HUES6 (cell line): ENCODE data around the gene LRRC26.

ENCODE experiments used
- H3K27ac ChIP-seq: 2 replicates; pipeline ENCODE4 v1.7.0; 2013; ENCODE audit warnings: low read depth, mild to moderate bottlenecking, low read length, inconsistent platforms
- H3K27me3 ChIP-seq: 2 replicates; pipeline ENCODE4 v1.6.1; 2013; ENCODE audit warnings: low read length; ENCODE audit not compliant: control insufficient read depth, insufficient read depth
- H3K36me3 ChIP-seq: 2 replicates; pipeline ENCODE4 v1.6.1; 2013; ENCODE audit warnings: low read length; ENCODE audit not compliant: control insufficient read depth, insufficient read depth
- H3K4me1 ChIP-seq: 2 replicates; pipeline ENCODE4 v1.6.1; 2013; ENCODE audit warnings: low read length; ENCODE audit not compliant: control insufficient read depth, insufficient read depth
- H3K4me3 ChIP-seq: 2 replicates; pipeline ENCODE4 v1.5.1; 2013; ENCODE audit warnings: low read depth, low read length
- H3K9ac ChIP-seq: one replicate; pipeline ENCODE4 v1.6.1; 2013; ENCODE audit warnings: mild to moderate bottlenecking, low read length
- H3K9me3 ChIP-seq: 2 replicates; pipeline ENCODE4 v1.6.1; 2013; ENCODE audit warnings: low read depth, low read length; ENCODE audit not compliant: control insufficient read depth, insufficient read depth

Gene LRRC26

GRCh38 chr9:137198051-137198901, 28.4 kb upstream of the LRRC26 start:
- Histone ChIP-seq H3K27ac (no peak overlapping the region), H3K9me3 (no peaks in the 10 kb centered on the region), H3K9ac (no peak overlapping the region), H3K36me3 (no peaks in the 10 kb centered on the region), H3K27me3 (no peaks in the 10 kb centered on the region), H3K4me1 (peaks cover 30% of the 10 kb centered on the region), H3K4me3 (peak overlapping the region; percentile 50)

- H3K4me1 ChIP-seq = peaks cover 30% of the 10 kb centered on the region
- H3K4me3 ChIP-seq = no peak overlapping the region
- H3K36me3 ChIP-seq = peaks cover 13% of the 10 kb centered on the region
- H3K27ac ChIP-seq = no peak overlapping the region
- H3K27me3 ChIP-seq = no peaks in the 10 kb centered on the region
- no peak overlapping the region for H3K9ac ChIP-seq
- H3K9me3 ChIP-seq = no peaks in the 10 kb centered on the region
These were observed 25.8 kb upstream of the LRRC26 start for GRCh38 chr9:137195525-137196220.

- Histone ChIP-seq H3K4me3 (no peak overlapping the region), H3K27ac (no peak overlapping the region), H3K9me3 (no peaks in the 10 kb centered on the region), H3K27me3 (no peaks in the 10 kb centered on the region), H3K9ac (peak overlapping the region; percentile 17), H3K36me3 (peaks cover 17% of the 10 kb centered on the region), H3K4me1 (peaks cover 30% of the 10 kb centered on the region)
These were observed 25.1 kb upstream of the LRRC26 start for GRCh38 chr9:137194909-137195308.

GRCh38 chr9:137194388-137194787, 24.5 kb upstream of the LRRC26 start:
- Histone ChIP-seq H3K4me1 (peaks cover 32% of the 10 kb centered on the region), H3K27me3 (no peaks in the 10 kb centered on the region), H3K4me3 (no peak overlapping the region), H3K9ac (peak overlapping the region; percentile 17), H3K27ac (no peak overlapping the region), H3K36me3 (peaks cover 21% of the 10 kb centered on the region), H3K9me3 (no peaks in the 10 kb centered on the region)

- Histone ChIP-seq H3K9me3 (no peaks in the 10 kb centered on the region), H3K27ac (no peak overlapping the region), H3K4me3 (no peak overlapping the region), H3K4me1 (peaks cover 28% of the 10 kb centered on the region), H3K9ac (no peak overlapping the region), H3K27me3 (no peaks in the 10 kb centered on the region), H3K36me3 (peaks cover 21% of the 10 kb centered on the region)
These were observed 23.9 kb upstream of the LRRC26 start for GRCh38 chr9:137193771-137194170.

- H3K9me3 ChIP-seq = no peaks in the 10 kb centered on the region
- H3K9ac ChIP-seq = no peak overlapping the region
- H3K27me3 ChIP-seq = no peaks in the 10 kb centered on the region
- H3K4me3 ChIP-seq = no peak overlapping the region
- peaks cover 21% of the 10 kb centered on the region for H3K36me3 ChIP-seq
- no peak overlapping the region for H3K27ac ChIP-seq
- H3K4me1 ChIP-seq = peaks cover 21% of the 10 kb centered on the region
These were observed 23.0 kb upstream of the LRRC26 start for GRCh38 chr9:137192859-137193258.

GRCh38 chr9:137192448-137192780, 22.6 kb upstream of the LRRC26 start:
- no peak overlapping the region for H3K4me3 ChIP-seq
- H3K9ac ChIP-seq = no peak overlapping the region
- H3K9me3 ChIP-seq = no peaks in the 10 kb centered on the region
- peaks cover 24% of the 10 kb centered on the region for H3K4me1 ChIP-seq
- no peaks in the 10 kb centered on the region for H3K27me3 ChIP-seq
- H3K36me3 ChIP-seq = peaks cover 21% of the 10 kb centered on the region
- H3K27ac ChIP-seq = no peak overlapping the region

GRCh38 chr9:137191691-137192447, 22.0 kb upstream of the LRRC26 start:
- Histone ChIP-seq H3K27me3 (no peaks in the 10 kb centered on the region), H3K36me3 (peaks cover 21% of the 10 kb centered on the region), H3K9me3 (no peaks in the 10 kb centered on the region), H3K4me1 (peaks cover 24% of the 10 kb centered on the region), H3K27ac (no peak overlapping the region), H3K4me3 (no peak overlapping the region), H3K9ac (no peak overlapping the region)

- Histone ChIP-seq H3K27ac (no peak overlapping the region), H3K9ac (no peak overlapping the region), H3K9me3 (no peaks in the 10 kb centered on the region), H3K27me3 (no peaks in the 10 kb centered on the region), H3K4me1 (peaks cover 24% of the 10 kb centered on the region), H3K36me3 (peaks cover 25% of the 10 kb centered on the region), H3K4me3 (no peak overlapping the region)
These were observed 21.4 kb upstream of the LRRC26 start for GRCh38 chr9:137191245-137191644.

- Histone ChIP-seq H3K27me3 (no peaks in the 10 kb centered on the region), H3K9me3 (no peaks in the 10 kb centered on the region), H3K4me1 (peaks cover 24% of the 10 kb centered on the region), H3K27ac (no peak overlapping the region), H3K36me3 (peaks cover 33% of the 10 kb centered on the region), H3K4me3 (no peak overlapping the region), H3K9ac (no peak overlapping the region)
These were observed 20.5 kb upstream of the LRRC26 start for GRCh38 chr9:137190315-137190856.
